Measurements from ENCODE around the gene ROR1. TPM values are rescaled to one million over a fixed set of nuclear protein-coding genes. Genes with fewer than 3 reads are reported as not detected.

The ROR1 gene
- total RNA-seq, 1 donor from 2014 or later, result 0.02 TPM

DNA sequence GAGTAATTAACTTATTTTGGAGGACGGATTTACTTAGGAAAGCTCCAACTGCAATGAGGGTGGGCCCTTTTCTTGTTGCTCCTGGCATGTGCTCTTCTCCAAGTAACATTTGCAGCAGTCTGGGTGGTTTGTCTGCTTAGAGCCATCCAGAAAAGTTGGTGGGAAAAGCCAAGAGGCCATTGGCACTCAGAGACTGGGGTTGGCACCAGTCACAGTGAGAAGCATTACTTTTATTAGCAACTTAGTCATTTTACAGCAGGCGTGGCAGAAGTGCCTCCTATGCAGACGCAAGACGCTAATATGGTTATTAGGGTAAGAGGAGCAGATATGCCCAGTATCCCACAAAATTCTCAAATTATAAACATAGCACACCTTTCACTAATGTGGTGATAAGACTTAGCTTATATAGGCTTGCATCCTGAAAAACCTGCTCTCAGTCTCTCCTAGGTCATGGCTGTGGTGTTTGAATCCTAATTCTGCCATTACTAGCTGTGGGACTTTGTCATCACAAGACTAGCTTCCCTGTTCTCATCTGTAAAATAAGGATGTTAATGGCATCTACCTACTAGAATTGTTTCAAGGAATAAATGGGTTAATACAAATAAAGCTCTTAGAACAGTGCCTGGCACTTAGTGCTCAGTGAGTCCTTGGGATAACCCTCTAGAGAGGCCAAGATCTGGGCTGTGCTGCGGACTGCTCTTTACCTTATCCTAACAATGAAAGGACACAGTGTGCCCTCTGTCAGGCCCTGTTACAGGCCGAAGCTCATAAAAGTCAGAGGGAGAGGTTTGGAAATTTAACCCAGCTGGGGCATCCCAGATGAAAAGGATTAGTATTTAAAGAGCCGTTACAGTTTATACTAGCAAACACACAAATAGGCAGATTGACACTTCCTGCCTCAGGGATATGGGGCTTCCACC is 154.6 kb downstream of the ROR1 start:
- intact Hi-C loops (cut with micrococcal nuclease), result no loop called here

- intact Hi-C loops (cut with micrococcal nuclease), result no loop called here
Measured at GRCh38 chr1:63929106-63929478, 155.3 kb downstream of the ROR1 start.

DNA sequence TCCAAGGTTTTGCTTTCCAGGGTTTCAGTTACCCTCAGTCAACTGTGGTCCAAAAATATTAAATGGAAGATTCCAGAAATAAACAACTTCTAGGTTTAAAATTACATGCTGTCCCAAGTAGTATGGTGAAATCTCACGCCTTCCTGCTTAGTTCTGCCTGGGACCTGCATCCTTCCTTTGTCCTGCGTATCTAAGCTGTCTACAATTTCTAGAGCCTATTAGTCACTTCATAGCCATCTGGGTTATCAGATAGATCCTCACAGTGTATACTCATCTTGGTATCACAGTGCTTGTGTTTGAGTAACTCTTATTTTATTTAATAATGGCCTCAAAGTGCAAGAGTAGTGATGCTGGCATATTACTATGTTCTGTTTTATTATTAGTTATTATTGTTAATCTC is 157.7 kb downstream of the ROR1 start:
- intact Hi-C loops (cut with micrococcal nuclease), result no loop called here

DNA sequence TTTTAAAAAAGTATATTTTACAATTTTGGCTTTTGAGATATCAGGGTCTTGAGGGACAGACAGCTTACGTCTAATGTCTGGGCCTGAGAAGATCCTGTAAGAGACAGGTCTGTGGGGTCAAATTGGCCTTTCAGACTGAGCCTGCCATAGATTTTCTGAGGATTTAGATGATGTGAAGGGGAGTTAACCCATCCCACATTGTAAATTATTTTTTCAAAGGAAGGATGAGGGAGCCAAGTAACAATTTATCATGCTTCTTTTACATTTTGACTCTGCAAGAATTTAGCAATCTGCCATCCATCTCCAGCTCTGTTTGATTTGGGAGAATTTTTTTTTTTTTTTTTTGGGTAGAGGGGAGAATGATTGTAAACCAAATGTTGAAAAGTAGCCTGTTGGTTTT is 160.9 kb downstream of the ROR1 start:
- intact Hi-C loops (cut with micrococcal nuclease), result no loop called here

GRCh38 chr1:63935143-63935542 is 161.3 kb downstream of the ROR1 start:
- intact Hi-C loops (cut with micrococcal nuclease), result no loop called here

DNA sequence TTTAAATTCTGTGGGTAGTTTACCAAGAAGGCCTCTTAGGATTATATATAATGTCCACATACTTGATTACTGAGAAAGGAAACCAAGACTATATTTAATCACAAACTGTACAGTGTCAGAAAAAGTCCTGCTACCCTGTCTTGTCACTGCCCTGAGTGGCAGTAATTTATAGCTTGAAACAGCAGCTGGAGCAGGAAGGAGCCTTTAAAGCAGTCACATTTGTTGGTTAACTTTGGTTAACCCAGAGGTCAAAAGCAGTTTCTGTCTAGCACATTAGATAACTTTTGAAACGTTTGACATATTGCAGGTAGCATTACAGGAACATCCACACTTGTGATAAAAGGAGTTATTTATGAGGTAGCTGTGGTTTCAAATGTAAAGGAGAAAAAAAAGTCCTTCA is 161.7 kb downstream of the ROR1 start:
- intact Hi-C loops (cut with micrococcal nuclease), result no loop called here

DNA sequence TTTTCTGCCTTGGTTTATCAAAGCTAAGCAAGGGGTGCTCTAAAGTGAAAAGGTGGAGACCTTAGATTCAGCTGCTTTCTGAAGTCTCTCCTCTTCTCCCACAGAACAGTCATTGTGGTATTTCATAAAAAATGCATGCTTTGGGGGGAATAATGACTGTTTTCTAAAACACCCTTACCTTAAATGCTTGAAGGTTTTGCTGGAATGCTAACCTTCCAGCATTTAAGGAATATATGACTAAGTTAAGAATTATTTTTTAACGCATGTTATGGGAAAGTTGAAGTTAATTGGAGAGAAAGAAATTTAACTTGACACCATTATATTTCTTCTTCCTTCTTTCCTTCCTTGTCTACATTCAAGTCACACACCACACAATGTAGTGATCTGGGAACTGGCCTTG is 162.5 kb downstream of the ROR1 start:
- intact Hi-C loops (cut with micrococcal nuclease), result no loop called here

DNA sequence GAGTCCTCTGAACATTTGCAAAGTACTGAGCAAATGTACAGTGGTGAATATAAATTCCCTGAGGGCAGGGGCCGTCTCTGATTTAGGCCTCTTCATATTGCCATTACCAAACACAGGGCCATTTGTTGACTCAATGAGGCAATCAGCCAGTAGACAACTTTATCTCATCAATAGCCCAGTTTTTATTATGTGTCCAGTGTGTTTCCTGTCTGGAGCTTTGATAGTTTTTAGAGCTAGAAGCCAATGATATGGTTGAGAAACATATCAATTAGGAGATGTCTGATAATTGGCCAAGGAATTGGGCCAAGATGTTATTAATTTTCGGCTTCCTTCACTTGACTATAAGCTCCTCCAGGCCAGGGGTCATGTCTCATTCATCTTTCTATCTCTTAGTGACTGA is 163.0 kb downstream of the ROR1 start:
- intact Hi-C loops (cut with micrococcal nuclease), result no loop called here

GRCh38 chr1:63937461-63938022 is 163.7 kb downstream of the ROR1 start:
- intact Hi-C loops (cut with micrococcal nuclease), result loop anchor here (2.0 kb wide), 1 partner anchor 57 kb away; no protein-coding TSS in a partner anchor

GRCh38 chr1:63940440-63940839 is 166.6 kb downstream of the ROR1 start:
- intact Hi-C loops (cut with micrococcal nuclease), result no loop called here

DNA sequence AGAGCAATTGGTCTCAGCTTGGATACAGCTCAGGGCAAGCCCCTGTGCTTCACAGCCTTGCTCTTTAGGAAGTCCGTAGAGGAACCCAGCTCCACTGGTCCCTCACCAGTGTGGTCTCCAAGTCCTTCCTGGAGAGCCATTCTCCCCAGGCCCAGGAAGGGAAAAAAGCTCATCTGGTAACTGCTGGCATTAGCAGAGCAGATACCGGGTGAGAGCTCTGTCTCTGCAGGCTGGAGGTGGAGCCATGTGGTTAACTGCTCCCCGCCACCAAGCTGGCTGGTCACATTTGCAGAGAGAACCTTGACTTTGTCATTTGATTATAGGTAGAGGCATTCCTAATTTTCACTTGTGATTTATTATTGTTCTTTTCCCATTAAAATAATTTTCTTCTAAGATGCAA is 169.6 kb downstream of the ROR1 start:
- intact Hi-C loops (cut with micrococcal nuclease), result no loop called here

DNA sequence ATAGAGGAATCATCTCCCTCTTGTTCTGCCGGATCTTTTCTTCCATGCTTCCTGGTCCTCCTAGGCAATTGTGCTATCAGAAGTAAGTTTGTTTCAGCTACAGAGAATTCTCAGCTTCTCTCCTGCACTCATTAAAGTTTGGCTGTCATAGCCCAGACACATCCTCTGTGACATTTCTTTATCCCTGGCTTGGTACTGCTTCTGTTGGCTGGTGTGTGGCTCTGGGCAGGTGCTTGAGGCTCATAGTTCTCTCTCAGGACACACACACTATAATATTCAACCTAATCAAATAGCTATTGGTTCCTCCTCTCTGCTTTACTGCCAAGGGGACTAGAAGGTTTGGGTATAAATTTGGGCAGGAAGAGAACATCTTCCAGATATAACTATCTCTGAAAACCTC is 172.1 kb downstream of the ROR1 start:
- intact Hi-C loops (cut with micrococcal nuclease), result no loop called here

DNA sequence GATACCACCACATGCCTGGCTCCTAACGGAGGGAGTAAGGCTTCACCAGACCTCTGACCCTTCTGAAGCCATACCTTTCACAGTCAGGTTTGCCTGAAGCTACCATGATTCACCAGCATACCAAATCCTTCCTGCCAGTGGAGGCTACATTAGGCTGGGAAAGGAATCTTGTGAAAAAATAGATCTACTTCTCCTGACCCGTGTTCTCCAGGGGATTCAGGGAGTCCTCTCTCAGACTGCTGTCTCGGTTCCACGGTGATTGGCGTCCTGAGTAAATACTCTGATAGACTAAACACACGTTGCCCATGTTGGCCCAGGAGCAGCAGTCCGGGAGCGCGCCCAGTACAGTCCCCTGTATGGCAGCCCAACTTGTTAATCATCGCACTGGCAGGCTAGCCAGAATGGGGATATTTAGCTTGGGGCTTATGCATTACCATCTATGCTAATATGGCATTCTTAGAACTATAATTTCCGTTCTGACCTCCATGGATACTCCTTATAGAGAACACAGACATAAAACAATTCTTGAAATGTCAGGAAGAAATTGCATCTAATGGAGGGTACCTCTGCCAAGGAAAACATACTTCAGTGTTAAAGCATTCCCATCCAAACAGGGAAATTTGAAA is 173.2 kb downstream of the ROR1 start:
- intact Hi-C loops (cut with micrococcal nuclease), result no loop called here

GRCh38 chr1:63947904-63948303 is 174.1 kb downstream of the ROR1 start:
- intact Hi-C loops (cut with micrococcal nuclease), result no loop called here

DNA sequence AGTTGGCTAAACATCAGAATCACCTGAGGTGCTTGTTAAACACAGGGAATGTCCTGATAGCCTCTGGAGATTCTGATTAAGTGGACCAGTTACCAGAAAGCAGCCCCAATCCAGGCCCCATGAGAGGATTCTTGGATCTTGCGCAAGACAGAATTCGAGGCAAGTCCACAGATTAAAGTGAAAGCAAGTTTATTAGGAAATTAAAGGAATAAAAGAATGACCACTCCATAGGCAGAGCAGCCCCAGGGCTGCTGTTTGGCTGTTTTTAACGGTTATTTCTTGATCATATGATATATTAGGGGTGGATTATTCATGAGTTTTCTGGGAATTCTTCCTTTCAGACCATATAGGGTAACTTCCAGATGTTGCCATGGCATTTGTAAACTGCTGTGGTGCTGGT is 176.2 kb downstream of the ROR1 start:
- intact Hi-C loops (cut with micrococcal nuclease), result no loop called here

DNA sequence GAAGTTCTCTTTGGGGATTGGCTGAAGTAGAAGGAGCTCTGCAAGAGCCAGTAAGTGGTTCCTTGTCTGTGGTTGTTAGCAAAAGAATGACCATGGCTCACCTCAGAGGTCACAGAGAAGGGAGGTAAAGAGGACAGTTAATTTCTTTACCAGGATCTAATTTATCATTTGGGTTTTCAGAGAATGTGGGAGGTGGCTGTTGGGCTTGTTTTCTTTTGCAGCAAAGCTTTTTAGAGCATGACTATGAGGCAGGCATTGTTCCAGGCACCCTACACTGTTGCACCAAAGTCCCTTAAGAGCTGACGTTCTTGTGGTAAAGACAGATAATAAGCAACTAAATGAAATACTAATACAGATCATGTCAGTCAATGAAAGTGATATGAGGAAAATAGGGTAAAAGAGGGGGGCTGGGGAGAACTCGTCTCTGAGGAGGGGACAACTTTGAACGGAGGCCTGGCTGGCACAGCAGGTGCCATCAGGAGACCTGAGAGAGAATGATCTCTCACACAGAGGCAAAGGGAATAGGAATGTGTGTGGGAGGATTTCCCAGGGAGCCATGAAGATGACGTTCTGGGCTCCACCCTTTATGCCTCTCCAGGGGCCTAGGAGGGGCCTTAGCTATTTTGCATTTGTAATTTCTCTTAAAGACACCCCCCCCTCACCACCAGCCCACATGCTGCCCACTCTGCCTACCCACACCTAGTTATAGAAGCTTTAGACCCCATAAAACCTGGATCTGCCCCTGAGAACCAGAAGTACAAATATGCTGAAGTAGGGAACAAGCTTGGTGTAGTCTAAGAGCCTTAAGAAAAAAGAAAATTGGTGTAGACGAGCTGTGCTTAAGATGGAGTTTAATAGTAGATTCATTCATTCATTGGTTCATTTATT is 177.5 kb downstream of the ROR1 start:
- intact Hi-C loops (cut with micrococcal nuclease), result no loop called here

- intact Hi-C loops (cut with micrococcal nuclease), result no loop called here
Measured at GRCh38 chr1:63954187-63954586, 180.4 kb downstream of the ROR1 start.

- intact Hi-C loops (cut with micrococcal nuclease), result no loop called here
Measured at GRCh38 chr1:63955370-63956145, 181.7 kb downstream of the ROR1 start.

DNA sequence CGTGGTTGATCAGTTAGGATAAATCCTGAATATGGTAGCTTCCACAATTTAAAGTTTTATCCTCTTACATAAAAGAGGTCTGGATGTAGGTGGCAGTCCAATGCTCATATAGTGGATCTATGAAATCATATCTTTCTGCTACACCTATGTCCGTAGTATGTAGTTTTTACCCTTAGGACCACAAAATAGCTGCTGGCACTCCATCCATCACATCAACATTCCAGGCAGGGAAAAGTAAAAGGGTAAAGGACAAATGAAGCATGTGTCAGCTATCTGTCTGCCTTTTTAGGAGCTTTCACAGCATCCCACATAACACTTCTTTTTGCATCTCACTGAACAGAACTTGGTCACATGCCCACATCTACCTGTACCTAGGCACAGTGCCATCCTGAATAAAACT is 184.7 kb downstream of the ROR1 start:
- intact Hi-C loops (cut with micrococcal nuclease), result no loop called here

GRCh38 chr1:63960326-63960725 is 186.5 kb downstream of the ROR1 start:
- intact Hi-C loops (cut with micrococcal nuclease), result no loop called here

DNA sequence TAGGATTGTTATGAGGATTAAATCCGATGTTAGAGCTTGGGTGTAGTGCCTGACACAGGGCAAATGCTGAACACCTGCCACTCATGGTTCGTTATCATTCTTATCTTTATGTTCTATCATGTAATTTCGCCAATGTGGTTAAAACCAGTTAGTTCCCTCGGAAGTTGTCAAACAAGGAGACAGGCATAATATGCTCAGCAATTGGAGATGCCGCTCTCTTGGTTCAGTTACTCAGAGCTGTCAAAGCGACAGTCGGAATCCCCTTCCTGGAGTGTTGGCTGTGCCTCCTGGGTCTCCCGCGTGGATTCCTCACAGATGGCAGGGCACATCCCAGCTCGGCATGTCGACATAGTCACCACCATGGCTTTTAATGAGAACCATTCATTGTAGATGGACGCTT is 192.2 kb downstream of the ROR1 start:
- intact Hi-C loops (cut with micrococcal nuclease), result no loop called here

Data from T-helper 1 cell treated with Interleukin-12 subunit alpha and Interleukin-12 subunit beta and Interleukin-4 antibody, amounts not matched to agents 30 ng/mL and 1 ng/mL, for 36 hours (primary cell).